Neural progenitor cell (in vitro differentiated cells): ENCODE measurements around the gene KPNA6. TPM values are rescaled to one million over a fixed set of nuclear protein-coding genes. Genes with fewer than 3 reads are reported as not detected.

Experiments
- DNase-seq: peaks from one replicate; pipeline ENCODE4 v3.0.0-alpha.2; 2016; ENCODE audit warnings: low spot score
- H2AFZ ChIP-seq: fragments of 200-600 bp; sonication (generic); replicated peaks from 2 replicates; pipeline ENCODE4 v1.6.1; 2016; ENCODE audit warnings: antibody characterized with exemption
- H3F3A ChIP-seq: fragments of 200-600 bp; sonication (generic); 2 replicates; pipeline ENCODE4 v1.6.1; 2016; ENCODE audit warnings: antibody characterized with exemption, low read depth
- H3K27ac ChIP-seq: fragments of 200-600 bp; sonication (generic); 2 replicates; pipeline ENCODE4 v1.5.1; 2016; ENCODE audit warnings: mild to moderate bottlenecking
- H3K27me3 ChIP-seq: fragments of 200-600 bp; sonication (generic); 2 replicates; pipeline ENCODE4 v1.6.1; 2016; ENCODE audit warnings: mild to moderate bottlenecking, moderate library complexity
- H3K36me3 ChIP-seq: fragments of 200-600 bp; sonication (generic); 2 replicates; pipeline ENCODE4 v1.5.1; 2016
- H3K4me1 ChIP-seq: fragments of 200-600 bp; sonication (generic); 2 replicates; pipeline ENCODE4 v1.6.1; 2016; ENCODE audit warnings: mixed run types
- H3K4me2 ChIP-seq: fragments of 200-600 bp; sonication (generic); 2 replicates; pipeline ENCODE4 v1.6.1; 2016
- H3K4me3 ChIP-seq: fragments of 200-600 bp; sonication (generic); 2 replicates; pipeline ENCODE4 v1.5.1; 2016
- H3K79me2 ChIP-seq: fragments of 200-600 bp; sonication (generic); 2 replicates; pipeline ENCODE4 v1.6.1; 2016; ENCODE audit warnings: low read depth
- H3K9ac ChIP-seq: fragments of 200-600 bp; sonication (generic); 2 replicates; pipeline ENCODE4 v1.6.1; 2016
- H3K9me3 ChIP-seq: fragments of 200-600 bp; sonication (generic); 2 replicates; pipeline ENCODE4 v1.5.1; 2016; ENCODE audit warnings: low read depth
- H4K20me1 ChIP-seq: fragments of 200-600 bp; sonication (generic); 2 replicates; pipeline ENCODE4 v1.6.1; 2016; ENCODE audit warnings: low read depth
- H3K27ac Mint-ChIP-seq: 3 replicates; pipeline ENCODE4 v1.8.0; 2021; ENCODE audit warnings: mixed read lengths
- H3K27me3 Mint-ChIP-seq: 2 replicates; pipeline ENCODE4 v1.8.0; 2022; ENCODE audit warnings: low read depth, mild to moderate bottlenecking, inconsistent platforms, moderate library complexity, mixed read lengths; ENCODE audit not compliant: insufficient read depth
- H3K36me3 Mint-ChIP-seq: 3 replicates; pipeline ENCODE4 v1.8.0; 2021; ENCODE audit warnings: mixed read lengths
- H3K4me1 Mint-ChIP-seq: 3 replicates; pipeline ENCODE4 v1.8.0; 2021; ENCODE audit warnings: mixed read lengths
- H3K4me3 Mint-ChIP-seq: 3 replicates; pipeline ENCODE4 v1.8.0; 2021; ENCODE audit warnings: mild to moderate bottlenecking, moderate library complexity, mixed read lengths
- H3K9me3 Mint-ChIP-seq: 3 replicates; pipeline ENCODE4 v1.8.0; 2020; ENCODE audit warnings: mixed read lengths
- CTCF ChIP-seq: fragments of 200-600 bp; sonication (generic); IDR thresholded peaks from 2 replicates; pipeline ENCODE4 v1.5.1; 2017; ENCODE audit warnings: antibody characterized with exemption, mild to moderate bottlenecking
- EZH2 ChIP-seq: fragments of 200-600 bp; sonication (generic); IDR thresholded peaks from 2 replicates; pipeline ENCODE4 v1.6.1; 2017; ENCODE audit warnings: antibody characterized with exemption, mild to moderate bottlenecking, moderate library complexity
- EZH2phosphoT487 ChIP-seq: fragments of 200-600 bp; sonication (generic); IDR thresholded peaks from 2 replicates; pipeline ENCODE4 v1.6.1; 2017; ENCODE audit warnings: antibody characterized with exemption
- total RNA-seq: library from RNA; depleted of rRNA; stranded (reverse); fragments of >200 nt; gene quantifications from 2 replicates; pipeline ENCODE4 v1.2.3, GENCODE V29; 2015; ENCODE audit warnings: low replicate concordance

The KPNA6 gene
- total RNA-seq, 1 donor from 2014 or later = 69.3 TPM

DNA sequence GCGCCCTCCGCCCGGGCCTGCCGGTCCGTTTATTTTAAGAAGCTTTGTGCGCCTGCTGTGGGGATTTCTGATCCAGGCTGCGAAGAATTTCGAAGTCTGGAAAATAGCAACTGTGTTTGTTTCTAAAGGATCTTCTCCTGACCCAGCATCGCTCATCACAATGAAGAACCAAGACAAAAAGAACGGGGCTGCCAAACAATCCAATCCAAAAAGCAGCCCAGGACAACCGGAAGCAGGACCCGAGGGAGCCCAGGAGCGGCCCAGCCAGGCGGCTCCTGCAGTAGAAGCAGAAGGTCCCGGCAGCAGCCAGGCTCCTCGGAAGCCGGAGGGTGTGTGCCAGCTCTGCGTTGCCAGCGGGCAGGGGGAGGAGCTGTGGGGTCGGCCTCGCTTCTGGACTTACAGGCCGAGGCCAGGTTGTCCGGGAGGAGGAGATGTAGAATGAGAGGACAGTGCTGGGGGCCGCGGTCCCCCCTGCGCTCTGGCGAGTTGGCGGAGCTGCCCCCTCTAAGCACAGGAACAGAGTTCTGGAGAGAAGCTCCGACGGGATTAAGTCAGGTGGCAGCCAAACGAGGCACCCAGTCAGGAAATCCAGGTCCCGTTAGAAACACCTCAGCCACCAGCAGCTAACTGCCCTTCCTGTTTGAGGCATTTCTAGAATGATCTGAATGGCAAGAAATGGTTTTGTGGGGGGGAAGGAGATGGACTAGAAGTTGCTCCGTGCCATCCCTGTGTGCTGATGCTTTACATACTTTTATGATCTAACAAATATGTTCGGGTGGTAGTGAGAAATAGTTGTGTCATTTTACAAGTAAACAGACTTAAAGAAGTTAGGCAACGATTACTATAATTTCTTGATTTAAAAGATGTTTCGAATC is 72.6 kb downstream of the KPNA6 start:
- Histone ChIP-seq H3K4me1 (peaks cover 16% of the 10 kb centered on the region), H3K4me3 (peak overlapping the region; percentile 70), H3K27me3 (no peaks in the 10 kb centered on the region), H3K9ac (peak overlapping the region; percentile 71), H3K4me2 (peak overlapping the region; percentile 99), H3K79me2 (peaks cover 54% of the 10 kb centered on the region), H4K20me1 (peaks cover 36% of the 10 kb centered on the region), H3F3A (peaks cover 38% of the 10 kb centered on the region), H3K27ac (peak overlapping the region; percentile 76), H3K36me3 (no peaks in the 10 kb centered on the region), H2AFZ (peak overlapping the region; percentile 22), H3K9me3 (no peaks in the 10 kb centered on the region)
- H3K27me3 Mint-ChIP-seq = peaks cover 2% of the 10 kb centered on the region
- H3K4me1 Mint-ChIP-seq = peaks cover 21% of the 10 kb centered on the region
- DNase-seq = peak; percentile 63
- H3K27ac Mint-ChIP-seq = peak overlapping the region; percentile 98
- H3K36me3 Mint-ChIP-seq = peaks cover 27% of the 10 kb centered on the region
- no peaks in the 10 kb centered on the region for H3K9me3 Mint-ChIP-seq
- H3K4me3 Mint-ChIP-seq = peak overlapping the region; percentile 95
- TF ChIP-seq EZH2 (no peak), EZH2phosphoT487 (no peak), CTCF (no peak)

DNA sequence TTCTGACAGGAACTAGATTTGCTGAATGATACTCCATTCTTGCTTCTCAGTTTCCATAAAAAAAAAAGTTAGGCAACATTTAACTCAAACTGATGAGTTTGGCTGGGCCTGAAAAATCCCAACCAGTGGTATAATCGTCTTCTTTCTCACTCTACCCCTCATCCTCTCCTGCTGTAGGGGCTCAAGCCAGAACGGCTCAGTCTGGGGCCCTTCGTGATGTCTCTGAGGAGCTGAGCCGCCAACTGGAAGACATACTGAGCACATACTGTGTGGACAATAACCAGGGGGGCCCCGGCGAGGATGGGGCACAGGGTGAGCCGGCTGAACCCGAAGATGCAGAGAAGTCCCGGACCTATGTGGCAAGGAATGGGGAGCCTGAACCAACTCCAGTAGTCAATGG is 73.2 kb downstream of the KPNA6 start:
- peak overlapping the region; percentile 70 for H3K4me3 ChIP-seq
- H3K27ac ChIP-seq = no peak overlapping the region
- TF ChIP-seq EZH2 (no peak), CTCF (no peak), EZH2phosphoT487 (no peak)
- peaks cover 2% of the 10 kb centered on the region for H3K27me3 Mint-ChIP-seq
- DNase-seq = no peak
- H3K9me3 Mint-ChIP-seq = no peaks in the 10 kb centered on the region
- H4K20me1 ChIP-seq = peaks cover 42% of the 10 kb centered on the region
- H3K4me3 Mint-ChIP-seq = peak overlapping the region; percentile 95
- H2AFZ ChIP-seq = no peak overlapping the region
- no peak overlapping the region for H3K27ac Mint-ChIP-seq
- H3K4me1 Mint-ChIP-seq = peaks cover 21% of the 10 kb centered on the region
- peaks cover 28% of the 10 kb centered on the region for H3K36me3 Mint-ChIP-seq
- no peaks in the 10 kb centered on the region for H3K9me3 ChIP-seq
- peaks cover 61% of the 10 kb centered on the region for H3K79me2 ChIP-seq
- peak overlapping the region; percentile 99 for H3K4me2 ChIP-seq
- peaks cover 36% of the 10 kb centered on the region for H3F3A ChIP-seq
- H3K4me1 ChIP-seq = peaks cover 16% of the 10 kb centered on the region
- peak overlapping the region; percentile 71 for H3K9ac ChIP-seq
- no peaks in the 10 kb centered on the region for H3K36me3 ChIP-seq
- no peaks in the 10 kb centered on the region for H3K27me3 ChIP-seq

DNA sequence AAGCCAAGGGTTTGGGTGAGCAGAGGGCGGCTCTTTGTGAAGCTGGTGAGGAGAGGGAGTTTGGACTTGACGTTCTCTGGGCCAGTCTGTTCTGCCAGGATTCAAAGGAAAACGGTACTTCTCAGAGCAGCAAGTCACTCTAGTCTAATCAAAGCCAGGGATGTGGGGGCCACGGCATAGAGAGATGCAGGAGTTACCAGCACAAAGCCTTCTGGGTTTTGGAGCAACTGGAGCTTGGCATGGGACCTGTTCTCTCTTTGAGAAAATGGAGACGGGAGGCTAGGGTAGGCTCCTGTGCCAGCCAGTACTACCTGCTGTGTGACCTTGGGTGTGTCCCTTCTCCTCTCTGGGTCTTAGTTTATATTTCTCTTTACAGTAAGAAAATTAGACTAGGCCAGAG is 73.7 kb downstream of the KPNA6 start:
- Histone ChIP-seq H2AFZ (no peak overlapping the region), H3K36me3 (no peaks in the 10 kb centered on the region), H3K27me3 (no peaks in the 10 kb centered on the region), H3K9ac (no peak overlapping the region), H4K20me1 (peaks cover 47% of the 10 kb centered on the region), H3K27ac (no peak overlapping the region), H3K4me2 (peak overlapping the region; percentile 99), H3K9me3 (no peaks in the 10 kb centered on the region), H3K4me1 (peaks cover 16% of the 10 kb centered on the region), H3K79me2 (peaks cover 66% of the 10 kb centered on the region), H3F3A (peaks cover 35% of the 10 kb centered on the region), H3K4me3 (no peak overlapping the region)
- DNase-seq = no peak
- Mint-ChIP-seq H3K27me3 (peaks cover 2% of the 10 kb centered on the region), H3K9me3 (no peaks in the 10 kb centered on the region), H3K4me1 (peaks cover 24% of the 10 kb centered on the region), H3K27ac (no peak overlapping the region), H3K36me3 (peaks cover 33% of the 10 kb centered on the region), H3K4me3 (peak overlapping the region; percentile 95)
- TF ChIP-seq EZH2phosphoT487 = no peak
- no peak for TF ChIP-seq CTCF
- no peak for TF ChIP-seq EZH2
